NCI-H2107 (cell line): ENCODE data around the gene USE1.
"Not testable (repeated sequence)": the region's sequence is repeated elsewhere in the genome, so short reads cannot be mapped to it uniquely, and the experiment has no call there.

ENCODE experiments used
- DNase-seq: peaks from one replicate; lab custom pipeline; 2025; lab: John Stamatoyannopoulos, UW

USE1 gene

GRCh38 chr19:17215127-17215971 lies at the start of gene USE1:
TSS of gene USE1 (plus strand) at chr19:17215357. CDS start at chr19:17215406, 49 bp downstream.
- DNase-seq, result peak; percentile 75

GRCh38 chr19:17165715-17166114 lies 49.4 kb upstream of the USE1 start:
- no peak for DNase-seq

DNA sequence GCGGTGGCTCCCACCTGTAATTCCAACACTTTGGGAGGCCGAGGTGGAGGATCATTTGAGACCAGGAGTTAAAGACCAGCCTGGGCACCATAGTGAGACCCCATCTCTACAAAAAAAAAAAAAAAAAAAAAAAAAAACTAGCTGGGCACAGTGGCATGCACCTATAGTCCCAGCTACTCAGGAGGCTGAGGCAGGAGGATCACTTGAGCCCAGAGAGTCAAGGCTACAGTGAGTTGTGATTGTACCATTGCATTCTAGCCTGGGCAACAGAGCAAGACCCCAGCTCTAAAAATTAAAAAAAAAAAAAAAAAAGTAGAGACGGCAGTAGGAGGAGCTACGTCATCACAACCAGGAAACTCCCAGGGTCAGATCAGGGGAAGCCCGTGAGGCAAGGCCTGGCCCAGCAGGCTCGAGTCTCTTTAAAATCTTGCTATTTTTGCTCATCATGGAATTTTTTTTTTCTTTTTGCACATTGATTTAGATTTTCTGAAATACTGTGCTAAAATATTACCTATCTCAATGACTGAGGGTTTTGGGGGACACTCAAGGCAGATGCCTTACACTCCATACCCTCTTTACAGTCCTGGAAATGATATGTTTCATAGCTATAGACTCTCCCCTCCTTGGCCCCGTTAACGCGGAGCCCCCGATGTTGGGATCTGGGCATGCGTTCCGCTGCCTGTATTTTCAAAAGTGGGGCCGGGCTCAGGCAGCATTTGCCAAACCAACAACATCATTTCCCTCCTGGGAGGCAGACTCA lies 44.4 kb upstream of the USE1 start:
- DNase-seq, result no peak

DNA sequence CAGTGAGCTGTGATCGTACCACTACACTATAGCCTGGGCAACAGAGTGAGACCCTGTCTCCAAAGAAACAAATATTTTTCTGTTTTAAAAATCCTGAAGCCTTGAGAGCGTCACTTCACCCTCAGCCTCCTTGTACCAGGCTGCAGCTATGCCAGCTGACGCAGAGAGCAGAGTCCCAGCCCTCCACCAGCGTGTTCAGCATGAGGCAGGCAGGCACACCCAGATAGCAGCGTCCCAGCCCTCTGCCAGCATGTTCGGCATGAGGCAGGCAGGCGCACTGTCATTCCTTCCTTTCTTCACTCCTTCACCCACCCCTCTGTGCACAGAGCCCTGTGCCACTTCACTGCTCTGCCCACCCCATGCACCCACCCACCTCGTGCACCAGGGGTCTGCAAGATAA lies 43.3 kb upstream of the USE1 start:
- DNase-seq, result no peak

- no peak for DNase-seq
Observed at GRCh38 chr19:17172624-17173345, 42.4 kb upstream of the USE1 start.

GRCh38 chr19:17178291-17178690 lies 36.9 kb upstream of the USE1 start:
- DNase-seq, result no peak

GRCh38 chr19:17180997-17181702 lies 34.0 kb upstream of the USE1 start:
- no peak for DNase-seq

- DNase-seq, result no peak
Observed at GRCh38 chr19:17183271-17183761, 31.8 kb upstream of the USE1 start.

DNA sequence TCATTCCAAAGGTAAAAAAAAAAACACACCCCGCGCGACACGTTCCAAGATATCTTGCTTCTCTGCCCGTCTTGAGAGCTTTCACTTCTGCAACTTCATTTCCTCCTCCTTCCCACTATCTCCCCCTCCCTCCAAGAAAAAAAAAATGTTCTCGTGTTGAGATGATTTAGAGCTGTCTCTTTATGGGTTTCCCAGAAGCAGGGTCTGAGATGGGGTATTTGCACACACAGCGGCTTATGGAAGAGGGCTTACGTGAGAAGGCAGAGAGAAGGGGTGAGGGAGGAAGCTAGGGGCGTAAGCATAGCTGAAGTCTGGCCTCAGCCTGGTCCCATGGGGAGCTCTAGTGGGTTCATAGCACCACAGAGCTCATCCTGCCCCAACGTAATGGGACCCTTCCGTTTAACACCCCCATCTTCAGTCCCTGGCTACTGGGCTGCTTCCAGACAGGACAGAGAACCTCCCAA lies 31.3 kb upstream of the USE1 start:
- no peak for DNase-seq

GRCh38 chr19:17184371-17184841 lies 30.8 kb upstream of the USE1 start:
- DNase-seq, result no peak

DNA sequence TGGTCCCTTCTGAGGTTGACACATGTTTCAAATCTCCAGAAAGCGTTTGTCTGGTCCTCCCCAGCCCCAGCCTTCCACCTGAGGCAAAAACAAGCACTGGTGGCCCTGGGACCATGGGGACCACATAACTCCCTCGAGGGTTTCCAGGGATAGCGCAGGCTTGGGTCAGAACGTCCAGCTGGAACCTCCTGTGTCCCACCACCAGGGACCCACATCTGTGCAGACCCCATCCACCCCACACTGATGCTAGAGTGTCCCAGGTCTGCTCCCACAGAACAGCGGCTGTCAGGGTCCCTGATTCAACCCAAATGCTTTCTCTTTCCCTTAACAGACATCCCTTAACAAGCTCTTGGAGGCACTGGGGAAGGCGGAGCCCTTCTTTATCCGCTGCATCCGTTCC lies 29.6 kb upstream of the USE1 start:
- no peak for DNase-seq

- DNase-seq, result not testable (repeated sequence)
Observed at GRCh38 chr19:17191736-17192135, 23.4 kb upstream of the USE1 start.

- DNase-seq, result no peak
Observed at GRCh38 chr19:17192751-17193150, 22.4 kb upstream of the USE1 start.

- no peak for DNase-seq
Observed at GRCh38 chr19:17194608-17195007, 20.5 kb upstream of the USE1 start.

DNA sequence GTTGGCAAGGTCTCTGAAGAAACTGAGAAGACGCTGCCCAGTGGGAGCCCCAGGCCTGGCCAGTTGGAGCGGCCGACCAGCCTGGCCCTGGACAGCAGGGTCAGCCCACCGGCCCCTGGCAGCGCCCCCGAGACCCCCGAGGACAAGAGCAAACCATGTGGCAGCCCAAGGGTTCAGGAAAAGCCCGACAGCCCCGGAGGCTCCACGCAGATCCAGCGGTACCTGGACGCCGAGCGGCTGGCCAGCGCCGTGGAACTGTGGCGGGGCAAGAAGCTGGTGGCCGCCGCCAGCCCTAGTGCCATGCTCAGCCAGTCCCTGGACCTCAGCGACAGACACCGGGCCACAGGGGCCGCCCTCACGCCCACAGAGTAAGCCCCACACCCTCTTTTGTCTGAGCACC lies 20.1 kb upstream of the USE1 start:
- no peak for DNase-seq

DNA sequence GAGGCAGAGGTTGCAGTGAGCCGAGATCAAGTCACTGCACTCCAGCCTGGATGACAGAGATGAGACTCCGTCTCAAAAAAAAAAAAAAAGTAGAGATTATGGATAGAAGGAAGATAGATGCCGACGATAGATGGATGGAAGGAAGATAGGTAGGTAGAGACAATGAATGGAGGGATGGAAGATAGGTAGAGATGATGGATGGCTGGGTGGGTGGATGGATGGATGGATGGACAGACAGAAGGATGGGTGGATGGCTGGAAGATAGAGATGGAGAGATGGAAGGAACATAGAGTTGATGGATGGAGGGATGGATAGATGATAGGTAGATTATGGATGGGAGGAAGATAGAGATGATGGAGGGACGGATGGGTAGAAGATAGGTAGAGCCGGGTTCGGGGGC lies 18.5 kb upstream of the USE1 start:
- DNase-seq, result no peak

DNA sequence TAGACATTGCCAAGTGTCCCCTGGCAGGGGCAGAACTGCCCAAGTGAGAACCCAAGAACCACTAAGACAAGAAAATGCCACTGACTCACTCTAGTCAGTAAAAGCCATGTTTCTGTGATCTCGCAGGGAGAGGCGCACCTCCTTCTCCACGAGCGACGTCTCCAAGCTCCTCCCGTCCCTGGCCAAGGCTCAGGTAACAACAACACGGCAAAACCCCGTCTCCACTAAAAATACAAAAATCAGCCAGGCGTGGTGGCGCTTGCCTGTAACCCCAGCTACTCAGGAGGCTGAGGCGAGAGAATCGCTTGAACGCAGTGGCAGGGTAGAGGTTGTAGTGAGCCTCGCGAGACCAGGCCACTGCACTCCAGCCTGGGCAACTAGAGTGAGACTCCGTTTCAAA lies 17.5 kb upstream of the USE1 start:
- no peak for DNase-seq

- DNase-seq, result no peak
Observed at GRCh38 chr19:17200408-17201079, 14.6 kb upstream of the USE1 start.

- DNase-seq, result no peak
Observed at GRCh38 chr19:17202249-17202648, 12.9 kb upstream of the USE1 start.

DNA sequence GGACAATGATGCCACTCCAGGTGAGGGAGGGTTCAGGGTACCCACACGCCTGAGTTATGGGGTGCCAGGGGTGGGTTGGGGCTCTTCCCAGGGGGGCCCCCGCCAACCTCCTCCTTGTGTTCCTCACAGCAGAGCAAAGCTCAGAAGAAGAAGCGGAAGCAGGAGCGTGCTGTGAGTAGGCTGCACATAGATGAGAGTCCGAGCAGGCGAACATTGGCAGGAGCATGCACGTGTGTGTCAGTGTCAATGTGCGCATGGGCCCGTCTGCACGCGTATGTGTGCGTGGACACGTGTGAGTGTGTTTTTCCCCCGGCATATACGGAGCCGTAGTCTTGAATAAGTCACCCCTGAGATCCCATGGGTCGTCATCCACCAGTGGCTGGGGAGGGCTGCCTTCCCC lies 12.4 kb upstream of the USE1 start:
- no peak for DNase-seq
